GM21619 (cell line): ENCODE measurements around the gene CES4A.

Experiments
- ATAC-seq: cut with Tn5 transposase; IDR thresholded peaks from one replicate; pipeline ENCODE4 v1.9.1; 2021; ENCODE audit not compliant: unreplicated experiment

Gene CES4A

DNA sequence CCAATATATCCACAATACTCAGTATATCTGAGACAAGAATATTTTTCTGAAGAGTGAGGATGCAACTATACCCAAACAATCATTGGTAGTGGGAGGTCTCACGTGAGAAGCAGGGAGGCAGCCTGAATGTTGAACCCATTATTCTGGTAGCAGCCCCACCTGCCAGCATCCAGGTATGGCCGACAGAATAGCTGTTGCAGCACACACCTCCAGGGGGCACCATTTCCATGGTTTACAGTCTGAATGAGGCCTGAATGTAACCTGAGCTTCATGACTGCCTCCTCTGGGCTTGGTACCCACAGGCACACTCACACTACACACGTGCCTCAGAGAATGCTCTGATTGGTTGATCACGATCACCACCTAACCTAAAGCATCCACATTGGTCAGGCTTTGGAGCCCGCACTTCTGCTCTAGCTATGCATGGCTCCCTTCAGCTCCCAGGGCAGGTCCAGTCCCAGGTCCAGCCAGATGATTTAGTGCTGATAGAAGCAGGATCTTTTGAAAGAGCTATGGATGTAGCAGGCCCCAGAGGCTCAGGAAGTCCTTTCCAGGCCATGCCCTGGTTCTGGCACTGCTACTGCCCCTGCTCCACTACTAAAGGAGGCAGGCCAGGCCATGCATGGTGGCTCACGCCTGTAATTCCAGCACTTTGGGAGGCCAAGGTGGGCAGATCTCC is 29.6 kb downstream of the CES4A start:
- peak; percentile 83 for ATAC-seq

GRCh38 chr16:67019171-67019570 is 30.8 kb downstream of the CES4A start:
- ATAC-seq: no peak

GRCh38 chr16:67021321-67021720 is 32.9 kb downstream of the CES4A start:
- ATAC-seq: no peak

DNA sequence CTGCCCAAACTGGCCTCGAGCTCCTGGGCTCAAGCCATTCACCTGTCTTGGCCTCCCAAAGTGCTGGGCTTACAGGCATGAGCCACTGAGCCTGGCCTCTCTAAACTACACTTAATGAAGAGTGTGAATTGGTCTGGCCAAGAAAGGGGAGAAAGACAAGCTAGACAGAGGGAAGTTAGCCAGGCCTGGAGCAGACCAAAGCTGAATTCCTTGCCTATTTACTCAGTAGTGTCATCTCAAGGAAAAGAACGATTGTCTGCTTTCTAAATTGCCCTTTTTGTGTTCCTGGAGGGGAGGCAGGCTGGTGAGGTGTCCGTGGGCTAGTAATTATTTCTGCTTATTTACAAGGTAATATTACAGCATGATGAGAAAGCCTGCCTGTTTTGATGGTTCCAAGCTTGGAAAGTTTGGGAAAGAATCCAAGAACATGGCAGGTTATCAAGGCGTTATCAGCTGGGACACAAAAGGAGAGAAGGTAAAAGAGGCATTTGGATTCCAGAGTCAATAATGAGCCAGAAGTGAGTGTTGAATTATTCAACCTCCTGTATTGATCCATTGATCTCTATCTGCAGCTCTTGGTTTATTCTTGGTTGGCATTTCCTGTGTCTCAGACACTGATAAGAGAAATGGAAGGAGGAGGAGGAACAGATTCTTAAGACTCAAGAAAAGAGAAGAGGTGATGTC is 34.3 kb downstream of the CES4A start:
- ATAC-seq: no peak

GRCh38 chr16:67023689-67024088 is 35.3 kb downstream of the CES4A start:
- no peak for ATAC-seq

DNA sequence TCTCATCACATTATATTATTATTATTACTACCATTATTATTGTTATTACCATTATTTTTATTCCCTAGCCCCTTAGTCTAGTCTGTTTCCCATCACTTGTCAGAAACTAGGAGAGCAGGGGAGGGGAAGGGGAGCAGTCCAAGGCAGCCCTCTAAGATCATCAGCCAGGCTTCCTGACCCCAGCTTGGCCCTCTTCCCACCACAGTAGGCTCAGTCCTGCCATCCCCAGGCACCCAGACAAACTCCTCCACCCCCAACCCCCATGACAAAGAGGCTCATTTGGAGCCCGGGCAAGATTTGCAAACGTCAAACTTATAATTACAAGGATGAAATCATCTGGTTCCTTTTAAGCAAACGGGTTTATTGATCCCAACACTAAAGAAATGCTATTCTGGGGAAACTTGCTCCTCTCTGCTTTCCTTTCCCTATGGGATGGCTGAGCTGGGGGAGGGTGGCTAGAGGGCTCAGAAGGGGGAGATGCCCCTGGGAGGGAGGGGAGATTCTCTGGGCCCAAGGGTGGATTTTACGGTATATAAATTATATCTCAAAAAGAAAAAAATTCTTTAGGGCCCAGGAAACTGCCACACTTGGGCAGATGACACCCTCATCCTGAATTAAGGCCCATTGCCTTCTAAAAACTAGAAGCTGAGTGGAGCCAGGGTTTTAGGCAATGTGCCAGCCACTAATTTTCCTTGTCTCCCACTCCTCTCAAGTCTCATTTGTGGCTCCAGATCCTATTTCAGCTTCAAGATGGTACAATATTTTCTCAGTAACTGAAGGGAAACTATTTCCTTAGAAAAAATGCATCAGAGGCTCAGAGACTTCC is 36.2 kb downstream of the CES4A start:
- no peak for ATAC-seq

DNA sequence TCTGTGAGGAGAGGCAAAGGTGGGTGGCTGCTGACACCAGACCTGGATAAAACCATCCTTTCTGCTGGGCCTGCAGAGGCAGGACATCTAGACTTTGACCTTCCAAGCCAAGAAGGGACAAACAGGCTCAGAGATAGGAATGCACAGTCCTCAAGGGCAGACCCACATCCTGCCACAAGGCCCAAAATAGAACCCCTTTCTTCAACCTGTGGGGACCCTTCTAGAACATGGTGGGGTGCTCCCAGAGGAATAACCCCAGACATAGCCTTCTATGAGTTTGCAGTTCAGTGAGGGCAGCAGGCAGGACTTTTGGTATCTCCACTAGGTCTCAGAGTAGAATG is 36.8 kb downstream of the CES4A start:
- ATAC-seq: no peak

GRCh38 chr16:67026570-67026969 is 38.2 kb downstream of the CES4A start:
- ATAC-seq: no peak

GRCh38 chr16:67027046-67027445 is 38.7 kb downstream of the CES4A start:
- no peak for ATAC-seq

- peak; percentile 5 for ATAC-seq
These were observed 39.8 kb downstream of the CES4A start for GRCh38 chr16:67028167-67028695.

DNA sequence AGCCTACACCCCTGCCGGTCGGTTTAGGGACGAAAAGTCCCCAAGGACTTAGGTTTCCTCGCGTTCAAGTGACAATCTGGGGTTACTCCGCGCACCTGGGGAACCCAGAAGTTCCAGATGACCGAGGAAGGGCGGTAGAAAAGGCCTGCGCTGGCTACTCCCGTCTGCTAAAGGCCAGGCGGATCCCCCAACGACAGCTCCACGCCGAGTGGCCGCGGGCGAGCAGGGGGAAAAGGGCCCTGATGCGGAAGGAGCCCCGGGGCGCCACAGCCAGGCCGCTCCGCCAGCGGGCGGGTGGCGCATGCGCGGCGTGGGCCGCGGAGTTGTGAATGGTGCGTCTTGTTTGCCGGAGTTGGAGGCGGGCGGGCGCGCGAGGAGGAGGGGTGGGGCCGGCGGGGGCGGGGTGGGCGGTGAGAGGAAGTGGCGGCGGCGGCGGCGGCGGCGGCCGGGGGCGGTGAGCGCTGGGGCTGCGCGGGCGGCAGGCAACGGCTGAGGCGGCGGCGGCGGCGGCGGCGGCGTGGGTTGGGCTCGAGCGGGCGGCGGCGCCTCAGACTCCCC is 40.4 kb downstream of the CES4A start, which contains the start of gene CBFB:
TSS of gene CBFB (plus strand) at position 454 of the 558 bp plus-strand sequence. CDS start 259 bp downstream, outside the sequence.
- peak; percentile 63 for ATAC-seq

DNA sequence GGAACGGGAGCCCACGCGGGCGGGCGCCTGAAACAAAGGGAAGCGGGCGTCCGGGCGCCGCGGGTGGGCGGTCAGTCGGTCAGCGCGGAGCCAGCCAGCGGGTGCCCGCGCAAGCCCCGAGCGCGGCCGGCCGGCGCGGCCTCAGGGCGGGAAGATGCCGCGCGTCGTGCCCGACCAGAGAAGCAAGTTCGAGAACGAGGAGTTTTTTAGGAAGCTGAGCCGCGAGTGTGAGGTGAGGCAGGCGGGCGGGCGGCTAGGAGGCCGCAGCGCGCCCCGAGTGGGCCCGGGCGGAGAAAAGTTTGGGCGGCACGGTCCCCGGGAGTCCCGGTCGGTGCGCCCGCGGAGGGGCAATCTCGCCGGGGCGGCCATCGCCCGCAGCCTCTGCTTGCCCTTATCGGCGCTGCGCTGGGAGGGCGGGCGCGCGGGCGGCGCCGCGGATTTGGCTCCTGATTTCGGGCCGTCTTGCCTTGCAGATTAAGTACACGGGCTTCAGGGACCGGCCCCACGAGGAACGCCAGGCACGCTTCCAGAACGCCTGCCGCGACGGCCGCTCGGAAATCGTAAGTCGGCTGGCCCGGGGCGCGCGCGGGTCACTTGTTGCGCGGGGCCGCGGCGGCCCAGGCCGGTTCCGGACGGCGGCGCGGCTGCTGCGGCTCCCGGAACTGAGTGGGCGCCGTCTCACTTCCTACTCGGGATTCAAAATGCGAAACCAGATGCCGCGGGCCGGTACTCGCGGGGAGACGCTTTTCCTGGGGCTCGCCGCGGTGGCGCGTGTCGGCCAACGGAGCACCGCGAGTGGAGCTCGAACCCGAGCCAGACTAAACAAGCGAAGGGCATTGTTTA is 41.1 kb downstream of the CES4A start:
- ATAC-seq: peak; percentile 42

DNA sequence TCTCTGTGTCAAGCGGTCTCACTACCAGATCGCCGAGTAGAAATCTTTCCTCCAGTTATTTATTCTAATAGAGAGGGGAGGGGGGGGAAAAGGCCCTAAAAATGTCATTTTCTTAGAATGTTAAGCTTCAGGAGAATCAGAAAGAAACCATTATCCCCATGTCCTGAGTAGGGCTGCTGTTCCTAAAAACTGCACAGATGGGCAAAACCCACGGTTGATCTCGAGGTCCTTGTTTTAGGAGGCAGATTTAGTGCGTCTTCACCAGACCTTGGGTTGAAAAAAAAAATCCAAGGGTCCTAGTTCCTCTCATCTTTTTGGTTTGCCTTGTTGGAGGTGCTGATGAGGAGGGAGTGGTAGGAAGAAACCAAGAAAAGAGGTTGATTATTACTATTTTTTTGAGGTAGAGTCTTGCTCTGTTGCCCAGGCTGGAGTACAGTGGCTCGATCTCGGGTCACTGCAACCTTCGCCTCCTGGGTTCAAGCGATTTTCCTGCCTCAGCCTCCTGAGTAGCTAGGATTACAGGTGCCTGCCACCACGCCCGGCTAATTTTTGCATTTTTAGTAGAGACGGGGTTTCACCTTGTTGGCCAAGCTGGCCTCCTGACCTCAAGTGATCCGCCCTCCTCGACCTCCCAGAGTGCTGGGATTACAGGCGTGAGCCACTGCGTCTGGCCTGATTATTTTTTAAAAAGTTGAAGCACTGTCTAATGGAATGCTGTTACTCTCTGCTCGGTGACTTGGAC is 42.0 kb downstream of the CES4A start:
- no peak for ATAC-seq

- ATAC-seq: no peak
These were observed 46.1 kb downstream of the CES4A start for GRCh38 chr16:67034487-67034886.

DNA sequence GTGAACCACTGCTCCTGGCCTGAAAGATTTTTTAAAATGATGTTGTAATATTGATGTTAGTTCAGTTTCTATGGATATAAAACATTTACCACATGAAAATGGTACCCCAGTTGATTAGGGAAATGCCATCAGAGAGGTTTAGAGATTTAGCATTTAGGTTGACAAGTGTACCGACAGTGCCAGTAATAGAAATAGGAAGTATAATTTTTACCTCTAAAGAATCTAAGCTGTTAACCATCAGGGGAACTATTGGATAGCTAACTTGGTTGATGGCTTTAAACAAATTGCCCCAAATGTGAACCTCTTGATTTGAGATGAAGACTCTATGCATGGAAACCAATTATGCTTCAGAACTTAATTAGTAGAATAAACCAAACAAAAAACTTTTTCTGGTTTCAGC is 47.0 kb downstream of the CES4A start:
- ATAC-seq: no peak

DNA sequence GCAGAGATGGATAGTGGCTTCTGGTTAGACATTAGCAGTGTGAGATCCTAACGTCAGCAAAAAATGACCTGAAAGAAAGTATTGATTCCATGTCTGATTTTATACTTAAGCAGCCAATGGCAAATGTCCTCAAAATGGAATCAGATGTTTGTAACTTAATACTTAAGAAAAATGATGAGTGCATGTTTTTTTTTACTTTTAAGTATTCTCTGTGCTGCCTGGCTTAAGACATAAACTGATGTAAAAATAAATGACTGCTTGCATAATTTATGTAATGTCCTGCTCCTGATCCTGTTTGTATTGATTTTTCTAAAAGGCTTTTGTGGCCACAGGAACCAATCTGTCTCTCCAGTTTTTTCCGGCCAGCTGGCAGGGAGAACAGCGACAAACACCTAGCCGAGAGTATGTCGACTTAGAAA is 47.9 kb downstream of the CES4A start:
- ATAC-seq: no peak

DNA sequence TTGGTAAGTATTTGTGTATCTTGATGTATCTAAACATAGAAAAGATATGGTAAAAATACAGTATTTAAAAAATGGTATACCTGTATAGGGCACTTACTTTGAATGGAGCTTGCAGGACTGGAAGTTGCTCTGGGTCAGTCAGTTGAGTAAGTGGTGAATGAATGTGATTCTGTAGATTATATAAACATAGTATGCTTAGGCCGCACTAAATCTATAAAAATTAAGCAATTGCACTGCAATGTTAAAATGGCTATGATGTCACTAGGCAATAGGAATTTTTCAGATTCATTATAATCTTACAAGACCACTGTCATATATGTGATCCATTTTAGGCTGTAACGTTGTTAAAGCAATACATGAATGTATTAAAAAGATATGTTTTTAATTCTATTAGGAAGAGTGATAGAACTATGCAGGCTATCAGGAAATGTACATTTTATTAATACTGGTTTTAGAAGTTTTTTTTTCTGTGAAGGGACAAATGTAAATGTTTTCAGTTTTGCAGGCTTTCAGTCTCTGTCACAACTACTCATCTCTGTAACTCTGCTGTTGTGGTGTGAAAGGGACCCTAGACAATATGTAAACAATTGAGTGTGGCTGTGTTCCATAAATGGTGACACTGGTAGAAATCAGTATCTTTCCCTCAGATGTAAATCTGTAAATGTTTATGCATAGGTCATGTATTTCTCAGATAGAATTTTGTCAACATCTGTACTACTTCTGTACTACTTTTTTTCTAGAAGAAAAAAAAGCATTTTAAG is 51.1 kb downstream of the CES4A start:
- ATAC-seq: peak; percentile 71

GRCh38 chr16:67040166-67040565 is 51.8 kb downstream of the CES4A start:
- ATAC-seq: no peak

DNA sequence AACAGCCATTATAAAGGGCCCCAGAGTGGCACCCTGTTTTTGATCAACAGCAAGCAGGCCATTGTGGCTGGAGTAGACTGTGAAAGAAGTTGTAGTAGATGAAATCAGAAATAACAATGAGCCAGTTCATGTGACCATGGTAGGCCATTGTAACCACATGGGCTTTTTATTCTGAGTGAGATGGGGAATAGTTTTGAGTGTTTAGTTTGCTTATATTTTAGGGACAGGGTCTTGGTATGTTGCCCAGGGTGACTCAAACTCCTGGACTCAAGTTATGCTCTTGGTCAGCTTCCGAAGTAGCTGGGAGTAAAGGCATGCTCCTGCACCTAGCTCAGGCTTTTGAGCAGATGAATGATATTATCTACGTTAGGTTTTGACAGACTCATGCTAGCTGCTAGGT is 52.5 kb downstream of the CES4A start:
- ATAC-seq: no peak
